Endometrial microvascular endothelial cells (primary cell): Measurements from ENCODE around the gene GRM5. TPM values are rescaled to one million over a fixed set of nuclear protein-coding genes. Genes with fewer than 3 reads are reported as not detected.

ENCODE experiments used
- in situ Hi-C: cut with HindIII; loops from 2 replicates; pipeline ENCODE4 v1.10.0; 2017; ENCODE audit warnings: low sequenced_read_pairs, low pct_unique_long_range_greater_than_20kb; ENCODE audit errors: inconsistent ontology term
- total RNA-seq: library from RNA; depleted of rRNA; stranded (reverse); fragments of >200 nt; gene quantifications from one replicate; pipeline ENCODE4 v1.2.3, GENCODE V29; 2015; ENCODE audit errors: inconsistent ontology term

The GRM5 gene
- total RNA-seq, 1 donor from 2014 or later, result under 0.01 TPM

DNA sequence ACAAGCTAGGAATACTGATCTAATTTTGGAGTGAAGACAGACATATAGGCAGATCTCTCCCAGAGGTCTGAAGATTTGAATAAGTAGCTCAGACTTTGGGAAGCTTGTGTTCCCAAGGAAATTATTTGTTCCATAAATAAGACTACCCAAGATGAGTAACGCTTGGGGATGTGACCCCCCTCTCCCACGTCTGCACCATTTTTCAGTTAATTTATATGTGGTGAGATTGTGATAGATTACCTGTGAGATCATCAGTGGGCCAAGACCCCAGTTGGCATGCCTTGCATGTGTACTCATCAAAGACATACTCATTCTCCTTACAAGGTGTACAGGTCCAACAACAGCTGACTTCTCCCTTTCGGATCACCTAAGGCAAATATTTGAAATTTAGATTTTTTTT, 475.4 kb downstream of the GRM5 start:
- in situ Hi-C loops, result no loop called here

DNA sequence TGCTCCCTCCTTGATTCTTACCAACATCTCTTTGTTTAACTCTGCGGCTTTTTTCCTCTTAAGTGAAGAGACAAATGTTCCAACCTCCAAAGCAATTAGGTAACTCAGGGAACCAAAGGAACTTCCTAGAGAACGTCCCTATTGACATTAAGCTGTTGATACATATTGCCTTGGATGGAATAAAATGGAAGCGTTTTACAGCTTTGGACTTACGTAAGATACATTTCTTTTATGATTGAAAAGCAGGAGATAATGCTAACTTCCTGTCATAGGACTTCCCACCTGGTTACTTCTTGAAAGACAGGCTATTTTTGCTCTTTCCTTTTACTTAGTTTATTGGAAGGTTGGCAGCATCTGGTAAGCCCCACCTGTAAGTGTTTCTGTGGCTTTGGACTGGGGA, 482.5 kb downstream of the GRM5 start:
- in situ Hi-C loops, result no loop called here

DNA sequence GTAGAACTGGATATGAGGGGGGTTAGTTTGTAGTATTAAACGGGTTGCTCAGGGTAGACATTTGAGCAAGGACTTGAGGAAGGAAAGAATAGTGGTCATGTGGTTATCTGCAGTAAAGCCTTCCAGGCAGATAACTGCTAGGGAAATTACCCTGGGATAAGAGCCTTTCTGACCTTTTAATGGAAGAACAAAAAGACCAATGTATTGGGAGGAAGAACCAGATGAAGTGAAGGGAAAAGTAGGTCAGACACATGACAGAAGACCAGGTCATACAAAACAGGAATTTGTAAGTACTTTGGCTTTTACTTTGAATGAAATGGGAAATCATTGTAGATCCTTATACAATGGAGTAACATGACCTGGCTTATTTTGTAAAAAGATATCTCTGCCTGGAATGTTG, 486.3 kb downstream of the GRM5 start:
- in situ Hi-C loops, result no loop called here

DNA sequence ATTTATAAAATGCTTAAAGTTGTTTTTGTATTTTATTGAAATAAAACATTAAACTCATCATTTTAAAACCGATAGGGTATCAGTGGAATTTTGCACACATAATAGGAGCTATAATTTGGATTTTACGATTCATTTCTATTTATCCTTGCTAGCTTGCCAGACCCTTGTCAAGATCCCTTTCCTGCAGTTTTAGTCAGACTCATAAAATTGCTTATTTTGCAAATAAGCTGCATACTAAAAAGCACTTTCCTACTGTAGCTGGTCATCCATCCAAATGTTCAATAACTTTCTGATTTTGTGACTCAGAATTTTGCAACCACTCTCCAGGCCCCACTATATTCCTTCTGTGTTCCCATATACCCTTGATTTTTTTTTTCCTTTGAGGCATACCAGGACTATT, 489.0 kb downstream of the GRM5 start:
- in situ Hi-C loops, result no loop called here

DNA sequence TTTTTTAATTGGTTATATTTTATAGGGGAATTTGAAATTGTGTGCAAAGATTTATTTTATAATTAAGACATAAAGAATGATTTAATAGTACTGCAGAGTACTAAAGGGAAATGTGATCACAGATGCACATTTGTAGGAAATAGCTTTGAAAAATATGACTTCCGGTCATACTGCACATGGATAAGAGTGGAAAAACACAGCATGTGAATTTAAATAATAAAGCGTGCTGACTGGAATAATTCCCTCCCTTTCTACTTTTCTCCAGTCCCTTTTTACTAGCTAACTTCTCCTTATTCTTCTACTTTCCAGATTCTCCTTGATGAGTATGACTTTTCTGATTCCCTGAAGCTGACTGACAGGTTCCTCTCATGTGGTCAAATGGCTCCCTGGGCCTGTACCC, 489.9 kb downstream of the GRM5 start:
- in situ Hi-C loops, result no loop called here

DNA sequence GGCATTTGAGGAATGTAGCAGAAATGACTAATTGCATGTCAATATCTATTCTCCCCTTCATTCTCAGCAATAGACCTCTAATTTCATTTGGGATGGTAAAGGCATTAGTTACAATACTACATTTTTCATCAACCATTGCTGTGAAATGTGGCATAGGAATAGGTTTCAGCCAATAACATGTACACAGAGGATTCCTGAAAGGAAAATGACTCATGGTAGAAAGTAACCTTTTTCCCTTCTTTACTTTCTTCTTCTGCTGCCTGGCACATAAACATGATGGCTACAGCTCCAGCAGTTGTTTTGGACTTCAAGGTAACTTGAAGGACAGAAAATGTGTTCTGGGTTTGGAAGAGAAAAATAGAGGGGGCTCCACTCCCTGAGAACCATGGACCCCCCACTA, 496.4 kb downstream of the GRM5 start:
- in situ Hi-C loops, result no loop called here

DNA sequence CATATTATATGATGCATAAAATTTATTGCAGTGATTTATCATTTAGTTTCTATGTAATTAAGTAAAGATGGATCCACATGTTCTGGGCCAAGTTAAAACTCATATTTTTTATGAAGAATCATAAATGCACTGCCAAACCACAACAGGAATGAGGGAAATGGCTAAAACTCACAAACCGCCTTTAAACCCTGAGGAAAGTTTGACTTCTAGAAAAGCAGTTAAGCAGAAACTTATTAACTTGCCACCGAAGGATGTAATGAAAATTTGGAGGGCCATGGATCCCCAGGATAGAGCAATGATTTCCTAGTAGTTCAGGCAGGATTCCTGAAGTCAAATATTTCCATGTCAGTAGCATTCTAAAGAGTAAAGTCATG, 510.0 kb downstream of the GRM5 start:
- in situ Hi-C loops, result no loop called here

DNA sequence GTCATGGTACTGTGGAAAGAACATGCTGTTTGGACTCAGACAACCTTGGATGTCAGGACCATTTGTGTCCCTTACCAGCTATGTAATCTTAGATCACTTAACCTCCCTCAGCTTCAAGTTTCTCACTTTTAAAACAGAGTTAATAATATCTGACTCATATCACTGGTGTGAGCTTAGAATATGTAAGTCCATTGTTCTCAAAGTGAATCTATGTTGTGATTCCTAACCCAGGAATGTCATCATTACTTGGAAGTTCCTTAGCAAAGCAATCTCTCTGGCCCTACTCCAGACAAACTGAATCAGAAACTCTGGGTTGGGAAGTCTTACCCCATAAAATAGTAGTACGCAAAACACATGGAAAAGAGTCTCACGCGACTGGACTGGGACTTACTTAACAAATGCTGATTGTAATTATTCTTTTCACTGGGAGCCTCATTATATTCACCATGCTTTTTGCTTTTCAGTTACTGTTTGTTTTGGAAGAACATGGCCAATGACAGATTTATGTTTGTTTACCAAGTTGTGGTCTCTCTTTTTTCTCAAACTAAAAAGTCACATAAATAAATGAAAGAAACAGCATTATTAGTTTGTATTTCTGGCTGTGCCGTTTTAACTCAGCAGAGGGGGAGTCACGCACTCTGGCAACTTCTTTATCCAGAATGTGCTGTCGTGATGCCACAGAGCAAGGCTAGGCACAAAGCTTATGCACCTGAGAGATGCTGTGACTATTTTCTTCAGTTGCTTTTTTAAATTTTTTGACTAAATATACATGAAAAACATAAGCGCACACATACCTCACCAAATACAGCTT, 510.6 kb downstream of the GRM5 start:
- in situ Hi-C loops, result no loop called here

DNA sequence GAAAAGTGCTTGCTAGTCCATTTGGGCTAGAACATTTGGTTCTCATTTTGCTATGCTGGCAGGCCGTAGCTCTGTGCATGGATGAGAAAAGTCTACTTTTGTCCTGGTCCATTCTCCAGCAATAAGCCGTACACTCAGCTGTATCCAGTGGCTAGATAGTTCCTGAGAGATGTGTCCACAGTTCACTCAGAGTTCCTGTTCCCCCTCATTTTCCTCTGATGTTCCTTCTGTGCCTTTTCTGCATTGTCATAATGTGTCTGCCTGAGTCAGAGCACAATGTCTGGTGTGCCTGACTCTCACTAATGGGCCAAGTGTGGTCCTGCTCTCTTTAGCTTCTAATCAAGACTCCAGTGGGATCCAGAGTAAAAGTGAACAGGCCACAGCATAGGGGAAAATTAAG, 512.6 kb downstream of the GRM5 start:
- in situ Hi-C loops, result no loop called here

DNA sequence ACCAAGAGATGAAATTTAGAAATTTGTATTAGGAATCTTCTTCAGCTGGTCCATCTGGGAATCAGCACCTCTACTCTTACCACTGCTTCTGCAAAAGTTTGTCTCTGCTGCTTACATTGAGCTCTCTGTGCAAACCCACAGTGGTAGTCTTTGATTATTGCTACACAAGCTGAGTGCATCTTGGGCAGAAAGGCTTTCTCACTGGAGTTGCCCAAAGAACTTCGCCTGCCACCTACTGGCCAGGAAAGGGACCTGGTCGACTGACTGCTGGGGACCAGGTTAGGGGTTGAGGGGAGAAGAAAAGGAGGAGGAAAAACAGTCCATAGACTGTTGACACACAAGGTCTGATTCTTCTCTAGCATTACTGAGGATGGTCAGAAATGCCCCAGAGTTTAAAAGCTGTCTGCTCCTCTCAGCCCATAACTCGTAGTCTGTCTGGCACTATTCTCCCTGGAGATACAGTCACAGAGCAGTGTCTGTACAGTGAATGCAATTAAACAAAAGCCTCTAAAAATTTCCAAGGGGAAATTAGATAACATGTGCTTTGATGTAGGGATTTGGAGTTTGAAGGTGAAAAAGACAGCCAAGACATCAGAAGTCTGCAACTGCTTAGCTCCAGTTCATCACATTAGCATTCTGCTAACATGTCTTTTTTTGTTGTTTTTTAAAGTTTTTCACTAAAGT, 513.3 kb downstream of the GRM5 start:
- in situ Hi-C loops, result no loop called here

DNA sequence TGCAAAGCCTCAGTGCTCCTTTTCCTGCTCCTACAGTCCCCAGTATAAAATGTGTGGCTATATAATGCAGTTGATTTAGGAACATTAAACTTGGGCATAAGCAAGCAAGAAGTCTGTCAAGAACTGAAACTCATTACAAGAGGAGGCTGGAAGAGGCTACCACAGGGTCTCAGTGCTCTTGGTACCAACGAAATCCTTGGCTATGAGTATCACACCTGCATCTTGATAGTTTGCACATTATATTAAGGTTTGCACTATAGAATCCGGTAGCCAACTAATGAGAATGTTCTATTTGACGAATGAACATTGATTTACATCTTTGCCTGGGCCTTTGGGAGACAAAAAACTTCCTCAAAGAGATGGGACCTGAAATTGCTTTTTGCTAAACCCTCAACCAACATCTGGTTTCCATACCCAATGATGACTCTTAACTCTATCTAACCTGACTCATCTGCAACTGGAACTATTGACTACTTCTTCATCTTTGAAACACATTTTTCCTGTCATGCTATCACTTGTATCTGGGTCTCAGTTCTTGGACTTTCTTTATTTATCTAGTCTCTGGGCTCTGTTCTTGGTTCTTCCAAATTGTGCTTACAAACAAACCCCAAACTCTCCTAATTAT, 521.0 kb downstream of the GRM5 start:
- in situ Hi-C loops, result loop anchor here (25.0 kb wide), 1 partner anchor 532 kb away; no protein-coding TSS in a partner anchor

DNA sequence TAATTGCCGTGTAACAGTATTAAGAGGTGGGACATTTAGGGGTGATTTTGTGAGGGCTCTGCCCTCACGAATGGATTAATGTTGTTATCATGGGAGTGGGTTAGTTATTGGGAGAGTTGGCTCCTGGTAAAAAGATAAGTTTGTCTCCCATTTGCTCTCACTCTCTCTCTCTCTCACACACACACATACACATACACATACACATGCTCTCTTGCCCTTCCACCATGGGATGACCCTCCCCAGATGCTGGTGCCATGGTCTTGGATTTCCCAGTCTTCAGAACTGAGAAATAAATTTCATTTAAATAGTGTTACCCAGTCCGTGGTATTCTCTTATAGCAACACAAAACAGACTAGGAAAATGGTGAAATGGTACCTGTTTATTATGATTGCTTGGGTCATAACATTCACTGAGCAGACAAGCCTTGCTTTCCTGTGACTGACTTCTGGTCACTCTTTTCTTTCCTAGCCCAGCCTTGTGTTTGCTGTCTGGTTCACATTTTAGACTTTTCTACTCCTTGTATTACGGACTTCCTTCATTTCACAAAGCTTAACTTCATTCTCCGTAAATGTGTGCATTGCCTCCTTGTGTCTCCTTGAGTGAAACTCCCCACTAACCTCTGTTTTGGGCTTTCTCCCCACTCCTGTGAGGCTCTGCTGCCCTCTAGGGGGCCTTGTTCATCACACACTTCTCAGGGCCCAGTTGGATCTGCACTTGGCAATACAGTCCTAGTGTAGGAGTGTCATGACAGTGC, 521.7 kb downstream of the GRM5 start:
- in situ Hi-C loops, result loop anchor here (25.0 kb wide), 1 partner anchor 532 kb away; no protein-coding TSS in a partner anchor

DNA sequence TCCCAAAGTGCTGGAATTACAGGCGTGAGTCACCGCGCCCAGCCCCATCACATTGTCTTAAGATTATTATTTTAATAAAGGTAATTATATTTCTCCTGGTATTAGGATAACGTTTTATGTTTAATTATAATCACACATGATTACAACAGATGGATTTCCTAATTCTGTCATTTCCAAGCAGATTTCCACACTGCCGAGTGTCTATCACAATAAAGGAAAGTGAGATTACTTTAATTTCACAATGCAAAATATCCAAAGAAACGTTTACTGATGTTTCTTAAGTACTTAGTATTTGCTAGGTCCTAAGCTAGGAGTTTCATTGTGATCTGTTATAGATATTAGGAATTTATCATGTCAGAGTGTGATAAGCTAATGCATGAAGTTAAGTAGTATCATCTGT, 524.8 kb downstream of the GRM5 start:
- in situ Hi-C loops, result loop anchor here (25.0 kb wide), 1 partner anchor 529 kb away; no protein-coding TSS in a partner anchor

DNA sequence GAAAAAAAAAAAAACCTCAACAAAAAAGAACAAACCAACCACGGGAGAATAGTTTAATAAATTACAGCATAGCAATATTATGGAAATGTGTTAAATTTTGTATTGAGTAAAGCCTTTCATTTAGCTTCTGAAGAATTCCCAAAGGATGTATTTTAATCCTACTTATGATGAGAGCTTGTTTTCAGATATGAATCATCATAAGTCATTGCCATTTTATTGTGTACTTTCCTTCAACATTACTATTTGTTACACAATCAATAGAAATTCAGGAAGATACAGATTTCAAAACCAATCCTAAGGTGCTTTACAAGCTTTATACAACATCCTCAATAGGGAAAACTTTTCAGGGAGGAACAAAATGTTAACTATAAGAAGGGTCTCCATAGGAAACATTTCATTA, 527.7 kb downstream of the GRM5 start:
- in situ Hi-C loops, result loop anchor here (25.0 kb wide), 1 partner anchor 526 kb away; no protein-coding TSS in a partner anchor

DNA sequence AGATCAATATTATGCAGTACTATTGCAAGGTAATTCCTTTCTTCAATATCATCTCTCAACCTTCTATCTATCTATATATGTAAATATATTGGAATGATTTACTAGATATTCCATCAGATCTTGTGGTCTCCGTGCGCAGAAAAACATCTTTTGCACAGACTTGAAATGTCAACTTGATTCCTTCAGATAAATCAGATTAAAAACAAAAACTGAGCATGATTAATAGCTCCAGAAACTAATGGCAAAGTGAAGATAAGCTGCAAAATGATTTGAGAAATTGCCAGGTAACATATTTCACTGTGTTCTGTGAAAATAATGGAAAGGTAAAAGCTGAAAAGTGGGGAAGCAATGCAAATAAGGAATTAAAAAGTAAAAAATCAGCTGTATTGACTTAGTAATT, 528.2 kb downstream of the GRM5 start:
- in situ Hi-C loops, result loop anchor here (25.0 kb wide), 1 partner anchor 525 kb away; no protein-coding TSS in a partner anchor

DNA sequence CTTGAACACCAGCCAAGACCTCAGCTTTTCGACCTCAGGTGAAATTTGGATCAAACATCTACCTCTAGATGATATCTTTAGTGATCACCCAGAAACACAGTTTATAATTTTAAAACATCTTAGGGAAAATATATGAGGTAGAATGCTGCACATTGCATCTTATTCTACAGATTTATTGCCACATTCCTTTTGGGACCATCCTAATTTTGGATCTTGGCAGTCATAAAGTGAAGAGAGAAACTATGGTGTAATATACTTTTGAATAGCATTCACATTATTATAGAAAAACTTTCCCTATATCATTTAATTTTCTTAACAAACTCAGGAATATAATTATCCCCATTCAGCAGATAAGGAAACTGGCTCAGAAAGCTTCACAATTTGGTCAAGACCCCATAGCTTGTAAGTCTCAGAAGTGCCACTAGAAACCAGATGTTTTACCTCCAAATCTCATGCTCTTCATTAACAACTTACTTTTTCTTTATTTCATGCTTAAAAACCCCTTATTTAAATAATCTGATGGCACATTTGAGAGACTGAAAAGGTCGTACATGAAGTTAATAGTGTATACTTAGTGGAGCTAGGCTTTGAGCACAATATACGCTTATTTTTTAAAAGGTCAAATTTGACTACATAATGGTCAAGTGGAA, 529.0 kb downstream of the GRM5 start:
- in situ Hi-C loops, result loop anchor here (25.0 kb wide), 1 partner anchor 524 kb away; no protein-coding TSS in a partner anchor

DNA sequence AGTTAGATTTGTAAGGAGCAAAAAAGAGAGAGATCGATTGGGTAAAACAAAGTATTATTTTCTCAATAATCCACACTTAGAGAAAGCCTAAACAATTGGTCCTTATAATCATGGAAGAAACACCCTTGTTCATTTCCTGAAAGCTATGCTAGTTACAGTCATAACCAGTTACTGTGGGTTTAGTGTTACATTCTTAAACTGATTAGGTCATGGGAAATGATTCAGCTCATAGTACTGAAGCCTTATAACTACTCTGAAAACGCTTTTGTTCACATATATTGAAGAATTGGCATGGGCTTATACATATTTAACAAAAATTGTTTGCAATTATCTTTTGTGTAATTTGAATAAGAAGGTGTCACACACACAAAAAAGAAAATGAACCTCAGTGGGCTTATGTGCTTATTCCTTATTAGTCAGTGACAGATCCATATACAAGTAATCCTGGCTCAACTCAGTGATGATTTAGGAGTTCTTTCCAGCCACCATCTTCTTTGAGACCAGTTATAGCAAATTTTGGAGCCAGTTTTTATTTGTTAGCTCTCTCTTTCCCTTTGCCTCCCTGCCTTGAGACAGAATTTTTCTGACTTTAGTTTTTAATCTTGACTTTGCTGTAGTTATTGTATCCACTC, 529.8 kb downstream of the GRM5 start:
- in situ Hi-C loops, result loop anchor here (25.0 kb wide), 1 partner anchor 524 kb away; no protein-coding TSS in a partner anchor

DNA sequence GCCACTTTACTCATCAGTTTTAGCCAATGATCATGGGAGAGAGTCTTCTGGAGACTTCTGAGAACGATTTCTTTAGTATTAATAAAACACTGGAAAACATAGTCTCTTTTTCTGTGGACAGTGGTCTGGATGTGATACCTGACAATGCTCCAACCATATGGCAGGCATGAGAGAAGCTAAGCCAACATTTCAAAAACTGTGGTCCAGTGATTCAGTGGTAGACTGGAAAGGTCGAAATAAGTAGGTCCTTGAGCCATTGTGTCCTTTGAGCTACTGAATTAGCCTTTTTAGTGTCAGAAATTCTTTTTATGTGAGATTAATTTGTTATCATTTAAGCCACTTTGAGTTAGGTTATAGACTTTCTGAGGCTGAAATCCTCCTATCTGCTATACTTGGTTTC, 530.5 kb downstream of the GRM5 start:
- in situ Hi-C loops, result loop anchor here (25.0 kb wide), 1 partner anchor 523 kb away; no protein-coding TSS in a partner anchor
